ENCODE data around the gene GBA2.

DNA sequence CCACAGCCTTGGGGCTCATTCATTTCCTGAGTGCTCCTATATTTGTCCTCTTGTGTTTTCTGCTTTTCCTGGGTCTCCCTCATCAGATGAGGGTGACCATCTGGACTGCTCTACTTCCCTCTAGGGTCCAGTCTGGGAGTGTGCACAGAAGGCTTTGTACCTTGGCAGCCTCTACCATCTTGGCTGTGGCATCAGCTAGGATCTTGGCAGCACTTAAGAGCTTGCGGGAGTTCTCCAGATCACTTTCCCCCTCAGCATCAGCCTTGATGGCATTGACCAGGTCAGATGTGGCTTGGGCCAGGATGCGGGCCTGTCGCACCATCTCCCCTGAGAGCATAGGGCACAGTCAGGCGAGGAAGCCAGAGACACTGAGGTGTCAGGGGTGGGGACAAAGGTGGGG lies 32.8 kb downstream of the GBA2 start:
- TF ChIP-seq POLR2A (IDR thresholded peaks at IDR 0.05; ENCODE audit: extremely low read depth, insufficient read length): no peak
- TF ChIP-seq, protein P1, sequence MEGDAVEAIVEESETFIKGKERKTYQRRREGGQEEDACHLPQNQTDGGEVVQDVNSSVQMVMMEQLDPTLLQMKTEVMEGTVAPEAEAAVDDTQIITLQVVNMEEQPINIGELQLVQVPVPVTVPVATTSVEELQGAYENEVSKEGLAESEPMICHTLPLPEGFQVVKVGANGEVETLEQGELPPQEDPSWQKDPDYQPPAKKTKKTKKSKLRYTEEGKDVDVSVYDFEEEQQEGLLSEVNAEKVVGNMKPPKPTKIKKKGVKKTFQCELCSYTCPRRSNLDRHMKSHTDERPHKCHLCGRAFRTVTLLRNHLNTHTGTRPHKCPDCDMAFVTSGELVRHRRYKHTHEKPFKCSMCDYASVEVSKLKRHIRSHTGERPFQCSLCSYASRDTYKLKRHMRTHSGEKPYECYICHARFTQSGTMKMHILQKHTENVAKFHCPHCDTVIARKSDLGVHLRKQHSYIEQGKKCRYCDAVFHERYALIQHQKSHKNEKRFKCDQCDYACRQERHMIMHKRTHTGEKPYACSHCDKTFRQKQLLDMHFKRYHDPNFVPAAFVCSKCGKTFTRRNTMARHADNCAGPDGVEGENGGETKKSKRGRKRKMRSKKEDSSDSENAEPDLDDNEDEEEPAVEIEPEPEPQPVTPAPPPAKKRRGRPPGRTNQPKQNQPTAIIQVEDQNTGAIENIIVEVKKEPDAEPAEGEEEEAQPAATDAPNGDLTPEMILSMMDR (IDR thresholded peaks at IDR 0.05; ENCODE audit: low read depth, low read length): no peak

Measured in NB4 (cell line).